ENCODE data around the gene ARHGAP6. TPM values are rescaled to one million over a fixed set of nuclear protein-coding genes. Genes with fewer than 3 reads are reported as not detected.

Gene ARHGAP6
- total RNA-seq, 3 donors from 2014 or later, result 10.1 to 32.6 (median 14.7) TPM

- TF ChIP-seq CTCF (IDR thresholded peaks at IDR 0.05) (no peak), POLR2A (IDR thresholded peaks at IDR 0.05) (no peak)
- Histone ChIP-seq H3K9me3 (no peaks in the 10 kb centered on the region), H3K36me3 (no peaks in the 10 kb centered on the region), H3K4me3 (no peak overlapping the region), H3K4me1 (no peaks in the 10 kb centered on the region), H3K27ac (no peak overlapping the region), H3K27me3 (peaks cover 0 to 14% of the 10 kb centered on the region in 2 donors)
- DNase-seq (ENCODE audit: low spot score in 2 of 2), result no peak
- intact Hi-C loops (cut with DNase I; ENCODE audit: low total_unique reads), result loop anchor here (5.0 kb wide), 1 partner anchor 243 kb away; no protein-coding TSS in a partner anchor
Measured at GRCh38 chrX:11105080-11105479, 560.6 kb downstream of the ARHGAP6 start.

- Histone ChIP-seq H3K27ac (no peak overlapping the region), H3K36me3 (no peaks in the 10 kb centered on the region), H3K27me3 (peaks cover 0 to 14% of the 10 kb centered on the region in 2 donors), H3K9me3 (no peaks in the 10 kb centered on the region), H3K4me1 (no peaks in the 10 kb centered on the region), H3K4me3 (no peak overlapping the region)
- intact Hi-C loops (cut with DNase I; ENCODE audit: low total_unique reads), result no loop called here
- TF ChIP-seq POLR2AphosphoS5 (IDR thresholded peaks at IDR 0.05) (no peak), CTCF (IDR thresholded peaks at IDR 0.05) (no peak), POLR2A (IDR thresholded peaks at IDR 0.05) (no peak)
- no peak for DNase-seq (ENCODE audit: low spot score in 2 of 2)
Measured at GRCh38 chrX:11103751-11104150, 562.0 kb downstream of the ARHGAP6 start.

- Histone ChIP-seq H3K4me1 (no peaks in the 10 kb centered on the region), H3K9me3 (no peaks in the 10 kb centered on the region), H3K27me3 (peaks cover 0 to 14% of the 10 kb centered on the region in 2 donors), H3K36me3 (no peaks in the 10 kb centered on the region), H3K27ac (no peak overlapping the region), H3K4me3 (no peak overlapping the region)
- TF ChIP-seq POLR2AphosphoS5 (IDR thresholded peaks at IDR 0.05) (no peak), CTCF (IDR thresholded peaks at IDR 0.05) (no peak), POLR2A (IDR thresholded peaks at IDR 0.05) (no peak)
- intact Hi-C loops (cut with DNase I; ENCODE audit: low total_unique reads), result no loop called here
- no peak for DNase-seq (ENCODE audit: low spot score in 2 of 2)
Measured at GRCh38 chrX:11103006-11103405, 562.7 kb downstream of the ARHGAP6 start.

- intact Hi-C loops (cut with DNase I; ENCODE audit: low total_unique reads), result no loop called here
- H3K4me3 ChIP-seq, result no peak overlapping the region
- TF ChIP-seq POLR2AphosphoS5 (IDR thresholded peaks at IDR 0.05) (no peak), CTCF (IDR thresholded peaks at IDR 0.05) (peak in 2 of 3 donors; percentile 30 to 49), POLR2A (IDR thresholded peaks at IDR 0.05) (no peak)
- H3K9me3 ChIP-seq, result no peaks in the 10 kb centered on the region
- no peaks in the 10 kb centered on the region for H3K4me1 ChIP-seq
- H3K36me3 ChIP-seq, result no peaks in the 10 kb centered on the region
- peaks cover 0 to 3% of the 10 kb centered on the region in 2 donors for H3K27me3 ChIP-seq
- H3K27ac ChIP-seq, result peak overlapping the region; percentile 50 to 56
- peak in 1 of 2 donors; percentile 44 for DNase-seq (ENCODE audit: low spot score in 2 of 2)
Measured at GRCh38 chrX:11100281-11101035, 565.3 kb downstream of the ARHGAP6 start.

- intact Hi-C loops (cut with DNase I; ENCODE audit: low total_unique reads), result no loop called here
Measured at GRCh38 chrX:11099465-11099864, 566.3 kb downstream of the ARHGAP6 start.

More at GRCh38 chrX:11099465-11099864, 566.3 kb downstream of the ARHGAP6 start:
- H3K4me3 ChIP-seq, result no peak overlapping the region
- no peaks in the 10 kb centered on the region for H3K4me1 ChIP-seq
- H3K36me3 ChIP-seq, result no peaks in the 10 kb centered on the region
- no peak overlapping the region for H3K27ac ChIP-seq
- no peaks in the 10 kb centered on the region for H3K9me3 ChIP-seq
- H3K27me3 ChIP-seq, result peaks cover 0 to 3% of the 10 kb centered on the region in 2 donors
- no peak for DNase-seq (ENCODE audit: low spot score in 2 of 2)
- TF ChIP-seq POLR2A (IDR thresholded peaks at IDR 0.05), result no peak
- TF ChIP-seq CTCF (IDR thresholded peaks at IDR 0.05), result no peak
- TF ChIP-seq POLR2AphosphoS5 (IDR thresholded peaks at IDR 0.05), result no peak
